SH-SY5Y (cell line): Measurements from ENCODE around the gene P2RY10.

ENCODE experiments used
- GATA2 ChIP-seq: IDR thresholded peaks from 2 replicates; pipeline ENCODE4 v1.6.1; 2011; ENCODE audit warnings: mild to moderate bottlenecking, low read depth, low read length
- GATA3 ChIP-seq: IDR thresholded peaks from 2 replicates; pipeline ENCODE4 v1.6.1; 2011; ENCODE audit warnings: low read depth, mild to moderate bottlenecking, low read length, moderate library complexity

DNA sequence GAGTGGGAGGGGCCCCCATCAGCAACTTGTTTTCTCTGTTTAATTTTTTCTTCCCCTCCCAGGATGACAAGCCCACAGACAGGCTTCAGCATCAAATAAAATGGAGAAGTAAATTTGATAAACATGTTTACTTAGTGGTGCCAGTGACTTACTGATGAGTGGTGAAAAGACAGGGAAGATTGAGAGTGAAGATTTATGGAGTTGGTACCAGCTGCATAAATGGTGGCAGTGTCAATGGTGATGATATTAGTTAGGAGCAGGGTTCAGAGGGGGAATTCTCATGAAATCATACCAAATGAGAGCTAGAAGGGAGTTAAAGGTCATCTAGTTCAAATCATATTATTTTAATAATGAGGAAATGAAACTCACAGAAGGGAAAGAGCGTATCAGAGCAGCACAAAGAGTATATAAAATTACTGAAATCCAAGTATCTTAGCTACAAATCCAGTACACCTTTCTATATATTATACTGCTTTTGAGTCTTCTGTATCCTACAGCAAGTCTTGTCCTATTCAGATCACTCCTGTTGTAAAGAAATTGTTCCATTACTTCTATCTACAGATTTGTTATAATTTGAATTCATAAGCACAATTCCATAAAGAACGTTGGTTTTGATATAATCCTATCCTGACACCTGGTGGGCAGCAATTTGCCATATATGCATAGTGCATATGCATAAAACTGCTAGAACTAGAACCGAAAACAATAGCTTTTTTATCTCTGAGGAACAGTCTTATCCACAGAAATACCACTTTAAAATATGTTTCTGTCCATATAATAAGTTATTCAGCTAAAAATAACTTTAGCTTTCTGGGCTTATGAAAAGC, 5.0 kb downstream of the P2RY10 start:
- TF ChIP-seq GATA2 (no peak), GATA3 (no peak)
